ENCODE results near the gene BMERB1.
"Not testable (repeated sequence)": the region's sequence is repeated elsewhere in the genome, so short reads cannot be mapped to it uniquely, and the experiment has no call there.

Gene BMERB1
- long read RNA-seq, donor 1, transcript C16orf45-201 (6 exons, 2,404 nt), result major isoform, 17 of 25 reads
- long read RNA-seq, donor 1, partial matches to known transcripts, result 6 of 25 reads
- long read RNA-seq, donor 1, other reads (novel, unspliced or antisense), result 0 of 25 reads
- long read RNA-seq, donor 2, transcript C16orf45-201 (6 exons, 2,404 nt), result major isoform, 9 of 9 reads
- long read RNA-seq, donor 2, partial matches to known transcripts, result 0 of 9 reads
- long read RNA-seq, donor 2, other reads (novel, unspliced or antisense), result 0 of 9 reads
- long read RNA-seq, donor 3, transcript C16orf45-201 (6 exons, 2,404 nt), result major isoform, 11 of 12 reads
- long read RNA-seq, donor 3, partial matches to known transcripts, result 0 of 12 reads
- long read RNA-seq, donor 3, other reads (novel, unspliced or antisense), result 0 of 12 reads
- long read RNA-seq, donor 4, transcript C16orf45-201 (6 exons, 2,404 nt), result major isoform, 14 of 16 reads
- long read RNA-seq, donor 4, partial matches to known transcripts, result 0 of 16 reads
- long read RNA-seq, donor 4, other reads (novel, unspliced or antisense), result 0 of 16 reads
- long read RNA-seq, donor 5, transcript C16orf45-201 (6 exons, 2,404 nt), result major isoform, 12 of 12 reads
- long read RNA-seq, donor 5, partial matches to known transcripts, result 0 of 12 reads
- long read RNA-seq, donor 5, other reads (novel, unspliced or antisense), result 0 of 12 reads
- long read RNA-seq, donor 6, partial matches to known transcripts, result 0 of 4 reads
- long read RNA-seq, donor 6, other reads (novel, unspliced or antisense), result 0 of 4 reads
- long read RNA-seq, donor 7, result 0 reads
- long read RNA-seq, donor 8, transcript C16orf45-201 (6 exons, 2,404 nt), result major isoform, 15 of 38 reads
- long read RNA-seq, donor 8, partial matches to known transcripts, result 22 of 38 reads
- long read RNA-seq, donor 8, other reads (novel, unspliced or antisense), result 0 of 38 reads

GRCh38 chr16:15434425-15435215 lies at the start of gene BMERB1:
Gene BMERB1 (plus strand): TSS chr16:15434588. CDS start chr16:15434654, 66 bp downstream.
- peak; percentile 82 for DNase-seq

- DNase-seq, result not testable (repeated sequence)
These were observed 46.3 kb upstream of the BMERB1 start for GRCh38 chr16:15388060-15388459.

- DNase-seq, result not testable (repeated sequence)
These were observed 44.5 kb upstream of the BMERB1 start for GRCh38 chr16:15389916-15390315.

GRCh38 chr16:15393025-15393424 lies 41.4 kb upstream of the BMERB1 start:
- not testable (repeated sequence) for DNase-seq

- peak; percentile 84 for DNase-seq
These were observed 38.5 kb upstream of the BMERB1 start, which contains the start of gene MPV17L for GRCh38 chr16:15395631-15396508. Gene MPV17L (plus strand): TSS chr16:15395754. CDS start chr16:15395898, 144 bp downstream.

- DNase-seq, result not testable (repeated sequence)
These were observed 37.9 kb upstream of the BMERB1 start for GRCh38 chr16:15396509-15396829.

- no peak for DNase-seq
These were observed 37.3 kb upstream of the BMERB1 start for GRCh38 chr16:15396948-15397594.

GRCh38 chr16:15398618-15399316 lies 35.6 kb upstream of the BMERB1 start:
- DNase-seq, result no peak

- no peak for DNase-seq
These were observed 35.1 kb upstream of the BMERB1 start for GRCh38 chr16:15399317-15399716.

GRCh38 chr16:15400314-15400713 lies 34.1 kb upstream of the BMERB1 start:
- DNase-seq, result not testable (repeated sequence)

- no peak for DNase-seq
These were observed 32.4 kb upstream of the BMERB1 start for GRCh38 chr16:15401972-15402371.

GRCh38 chr16:15403392-15403995 lies 30.9 kb upstream of the BMERB1 start:
- DNase-seq, result no peak

GRCh38 chr16:15404091-15404490 lies 30.3 kb upstream of the BMERB1 start:
- DNase-seq, result not testable (repeated sequence)

GRCh38 chr16:15404792-15405191 lies 29.6 kb upstream of the BMERB1 start:
- no peak for DNase-seq

- DNase-seq, result not testable (repeated sequence)
These were observed 26.6 kb upstream of the BMERB1 start for GRCh38 chr16:15407756-15408155.

GRCh38 chr16:15409476-15409875 lies 24.9 kb upstream of the BMERB1 start:
- not testable (repeated sequence) for DNase-seq

- no peak for DNase-seq
These were observed 18.8 kb upstream of the BMERB1 start for GRCh38 chr16:15415511-15415985.

- no peak for DNase-seq
These were observed 17.2 kb upstream of the BMERB1 start for GRCh38 chr16:15417197-15417596.

- no peak for DNase-seq
These were observed 16.2 kb upstream of the BMERB1 start for GRCh38 chr16:15418206-15418605.

All from right kidney (tissue), 9 donors.